ENCODE data around the gene MRPL58.

GRCh38 chr17:75041656-75042280 is 29.3 kb downstream of the MRPL58 start:
- TF ChIP-seq CTCF (conservative IDR thresholded peaks at IDR 0.05; ENCODE audit: low read depth in 2 of 2) (no peak), EZH2phosphoT487 (IDR thresholded peaks at IDR 0.05; ENCODE audit: unreplicated experiment) (no peak), EZH2 (IDR thresholded peaks at IDR 0.05; ENCODE audit: low read depth, unreplicated experiment) (no peak), POLR2AphosphoS5 (IDR thresholded peaks at IDR 0.05; ENCODE audit: low read depth) (no peak), REST (IDR thresholded peaks at IDR 0.05; ENCODE audit: unreplicated experiment) (no peak), CREB1 (CRISPR knock-in tag; IDR thresholded peaks at IDR 0.05; ENCODE audit: low read depth) (no peak), JUNB (IDR thresholded peaks at IDR 0.05; ENCODE audit: unreplicated experiment) (no peak), ZNF114 (CRISPR knock-in tag; IDR thresholded peaks at IDR 0.05) (no peak), NANOG (IDR thresholded peaks at IDR 0.05; ENCODE audit: borderline replicate concordance) (no peak), ZNF331 (CRISPR knock-in tag; IDR thresholded peaks at IDR 0.05; ENCODE audit: low read depth) (no peak), STAT1 (IDR thresholded peaks at IDR 0.05; ENCODE audit: unreplicated experiment) (no peak), ETS1 (IDR thresholded peaks at IDR 0.05) (no peak)
